Small intestine (tissue), 7 donors: ENCODE data around the gene C11orf91. TPM values are rescaled to one million over a fixed set of nuclear protein-coding genes. Genes with fewer than 3 reads are reported as not detected.
A peak's percentile ranks its signal among the peaks of the same experiment; 100 is the strongest.
"Not testable (repeated sequence)": the region's sequence is repeated elsewhere in the genome, so short reads cannot be mapped to it uniquely, and the experiment has no call there.

ENCODE experiments used
- DNase-seq, 2 donors: peaks; one replicate each; pipeline versions ENCODE4 v3.0.0 to v3.0.0-alpha.2; 2013
- FAIRE-seq: peaks from 2 replicates; lab custom pipeline; 2012; peaks lifted over from hg19 to GRCh38; lab: Jason Lieb, UNC
- H3K27ac ChIP-seq, 3 donors: one replicate each; pipeline ENCODE4 v1.5.1; 2013; ENCODE audit warnings: low read length in 2 of 3, mild to moderate bottlenecking in 2 of 3, control low read depth in 1 of 3, inconsistent platforms in 1 of 3, low read depth in 1 of 3, moderate library complexity in 1 of 3
- H3K27me3 ChIP-seq, 3 donors: one replicate each; pipeline ENCODE4 v1.6.1; 2013; ENCODE audit warnings: low read length in 3 of 3, inconsistent platforms in 1 of 3; ENCODE audit not compliant: control insufficient read depth in 3 of 3, insufficient read depth in 3 of 3
- H3K36me3 ChIP-seq, 3 donors: one replicate each; pipeline ENCODE4 v1.6.1; 2013; ENCODE audit warnings: low read length in 3 of 3, inconsistent platforms in 1 of 3, low read depth in 1 of 3, mild to moderate bottlenecking in 1 of 3, moderate library complexity in 1 of 3; ENCODE audit not compliant: control insufficient read depth in 3 of 3, insufficient read depth in 2 of 3
- H3K4me1 ChIP-seq, 3 donors: one replicate each; pipeline ENCODE4 v1.6.1; 2013; ENCODE audit warnings: low read length in 2 of 3, inconsistent platforms in 1 of 3, low read depth in 1 of 3, mild to moderate bottlenecking in 1 of 3, moderate library complexity in 1 of 3; ENCODE audit not compliant: control insufficient read depth in 3 of 3, insufficient read depth in 2 of 3
- H3K4me3 ChIP-seq, 3 donors: one replicate each; pipeline ENCODE4 v1.5.1; 2013; ENCODE audit warnings: low read length in 3 of 3, control low read depth in 1 of 3, inconsistent platforms in 1 of 3, low read depth in 1 of 3, mild to moderate bottlenecking in 1 of 3, moderate library complexity in 1 of 3
- H3K9me3 ChIP-seq, 2 donors: one replicate each; pipeline ENCODE4 v1.6.1; 2013; ENCODE audit warnings: low read depth in 1 of 2, low read length in 1 of 2; ENCODE audit not compliant: control insufficient read depth in 2 of 2, insufficient read depth in 1 of 2
- WGBS, 3 donors: extraction: QIAGEN DNeasy Blood & Tissue Kit; methylation state at CpG; one replicate each; pipeline ENCODE4 v1.1.7; 2013; 5-methylcytosine and 5-hydroxymethylcytosine counted together
- polyA plus RNA-seq, 4 donors: library from polyadenylated mRNA; stranded (reverse) in 3 of 4; unstranded in 1 of 4; fragments of 200-250 nt in 3 of 4; fragments of 120-200 nt in 1 of 4; gene quantifications; one replicate each; pipeline versions ENCODE4 v1.2.1 to v1.2.3, GENCODE V29; 2013
- donor health status: healthy with polysubstance abuse.
- donor health status: control.
- donor health status: control.
- donor health status: Bipolar disorder and iron deficiency.
- donor health status: healthy.

Gene C11orf91
- polyA plus RNA-seq, 4 donors = not detected

DNA sequence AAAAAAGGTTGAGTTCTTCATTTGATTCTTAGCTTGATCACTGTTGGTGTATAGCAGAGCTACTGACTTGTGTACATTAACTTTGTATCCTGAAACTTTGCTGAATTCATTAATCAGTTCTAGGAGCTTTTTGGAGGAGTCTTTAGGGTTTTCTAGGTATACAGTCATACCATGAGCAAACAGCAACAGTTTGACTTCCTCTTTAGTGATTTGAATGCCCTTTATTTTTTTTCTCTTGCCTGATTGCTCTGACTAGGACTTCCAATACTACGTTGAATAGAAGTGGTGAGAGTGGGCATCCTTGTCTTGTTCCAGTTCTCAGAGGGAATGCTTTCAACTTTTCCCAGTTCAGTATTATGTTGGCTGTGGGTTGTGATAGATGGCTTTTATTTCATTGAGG is 22.0 kb downstream of the C11orf91 start:
- not testable (repeated sequence) for H3K9me3 ChIP-seq, DNase-seq, H3K27ac ChIP-seq, H3K4me1 ChIP-seq, H3K27me3 ChIP-seq, FAIRE-seq, H3K4me3 ChIP-seq, H3K36me3 ChIP-seq
- WGBS, 3 donors = 67 to 76% (median 73%) methylated on average over 1 of the region's 1 CpG

DNA sequence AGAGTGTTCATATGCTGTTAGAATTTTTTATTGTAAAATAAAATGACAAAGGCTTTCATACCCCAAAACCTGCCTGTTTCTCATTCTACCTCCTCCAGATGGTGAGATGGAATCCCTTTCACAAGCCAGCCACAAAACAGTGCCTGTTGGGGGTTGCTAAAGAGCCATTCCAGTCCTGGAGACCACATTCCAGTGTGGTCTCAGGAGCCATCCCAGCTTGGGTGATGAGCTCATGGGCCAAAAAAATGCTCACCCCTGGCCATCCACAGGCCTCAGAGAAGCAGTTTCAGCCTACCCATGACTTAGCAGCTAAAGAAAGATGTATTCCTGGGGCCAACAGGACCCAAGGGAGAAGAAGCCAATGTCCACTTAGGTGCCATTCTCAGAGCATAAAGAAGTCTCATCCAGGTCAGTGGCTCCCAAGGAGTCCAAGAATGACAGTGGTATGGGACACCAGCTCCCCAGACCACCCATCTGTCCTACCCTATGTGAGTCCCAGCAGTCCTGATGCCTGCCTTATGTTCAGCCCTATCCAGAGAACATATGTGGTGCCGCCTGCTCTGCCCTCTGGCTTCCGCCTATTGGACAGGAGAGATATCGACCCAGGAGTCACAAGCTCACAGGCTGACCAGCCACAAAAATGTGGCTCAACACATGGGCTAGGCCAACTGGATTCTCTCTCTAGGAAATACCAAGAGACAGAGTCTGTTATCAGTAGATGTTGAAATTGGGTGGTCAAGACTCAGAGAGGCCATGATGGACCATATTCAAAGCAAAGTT is 26.4 kb downstream of the C11orf91 start:
- WGBS, 3 donors = 92 to 95% (median 95%) methylated on average over 3 of the region's 3 CpGs
- FAIRE-seq = no peak

DNA sequence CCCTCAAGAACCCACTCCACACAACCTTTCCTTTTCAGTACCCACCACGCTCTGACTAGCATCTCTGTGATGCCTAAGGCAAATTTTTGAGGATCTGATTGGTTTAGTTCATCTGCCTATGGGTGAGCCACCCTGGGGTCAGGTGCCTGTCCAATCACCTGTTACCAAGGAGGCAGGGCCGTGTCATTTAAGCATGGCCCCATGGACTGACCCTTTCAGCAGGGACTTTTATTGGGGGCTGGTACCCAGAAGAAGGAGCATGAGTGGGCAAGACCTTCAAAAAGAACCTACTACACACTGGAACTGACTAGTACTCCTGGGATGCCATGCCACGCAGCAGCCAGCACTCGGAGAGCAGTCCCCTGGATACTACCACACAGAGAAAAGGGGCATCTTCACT is 28.4 kb downstream of the C11orf91 start:
- Histone ChIP-seq H3K36me3 (no peaks in the 10 kb centered on the region), H3K27ac (no peak overlapping the region), H3K4me1 (no peaks in the 10 kb centered on the region), H3K27me3 (peaks cover 0 to 5% (median 0%) of the 10 kb centered on the region in 3 donors), H3K4me3 (no peak overlapping the region), H3K9me3 (no peaks in the 10 kb centered on the region)
- FAIRE-seq = no peak
- DNase-seq = no peak
- WGBS, 3 donors = 82 to 88% (median 83%) methylated on average over 4 of the region's 4 CpGs

More for the DNA sequence above, 26.4 kb downstream of the C11orf91 start:
- no peak overlapping the region for H3K4me3 ChIP-seq
- no peak for DNase-seq
- H3K9me3 ChIP-seq = no peaks in the 10 kb centered on the region
- no peaks in the 10 kb centered on the region for H3K4me1 ChIP-seq
- no peaks in the 10 kb centered on the region for H3K36me3 ChIP-seq
- H3K27me3 ChIP-seq = peaks cover 0 to 5% (median 0%) of the 10 kb centered on the region in 3 donors
- no peak overlapping the region for H3K27ac ChIP-seq

DNA sequence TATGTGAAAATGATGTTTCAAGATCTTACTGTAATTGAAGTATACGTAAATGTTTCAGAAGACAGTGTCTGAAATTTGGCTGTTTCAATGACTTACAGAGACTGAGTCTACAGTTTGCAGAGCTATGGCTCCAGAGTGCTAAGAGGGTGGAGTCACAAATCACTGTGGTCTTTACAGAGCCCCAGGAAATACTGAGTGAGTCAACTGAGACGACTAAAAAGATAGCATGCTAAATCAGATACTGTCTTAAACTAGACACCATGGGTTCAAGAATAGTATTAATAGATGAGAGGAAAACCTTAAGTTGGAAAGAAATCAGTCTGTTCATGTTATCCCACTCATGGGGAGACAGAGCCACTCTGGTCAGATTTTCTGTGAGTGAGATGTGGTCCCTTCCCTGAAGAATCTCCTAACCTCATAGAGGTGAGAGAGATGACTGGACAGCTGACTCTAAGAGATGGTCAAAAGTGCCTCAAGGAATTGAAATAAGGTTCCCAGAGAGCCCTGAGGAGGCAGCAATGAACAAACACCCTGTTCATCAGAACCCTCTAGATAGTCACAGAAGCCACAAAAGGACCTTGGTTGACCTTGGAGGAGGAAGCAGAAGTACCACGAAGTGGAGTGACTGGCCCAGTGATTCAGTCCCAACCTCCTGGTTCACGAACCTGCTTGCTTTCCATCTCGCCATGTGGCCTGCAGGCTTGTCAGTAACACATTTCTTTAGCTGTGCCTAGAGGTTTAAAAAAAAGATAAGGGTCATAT is 30.2 kb downstream of the C11orf91 start:
- no peaks in the 10 kb centered on the region for H3K27me3 ChIP-seq
- H3K4me3 ChIP-seq = no peak overlapping the region
- FAIRE-seq (no peak), DNase-seq (no peak)
- no peak overlapping the region for H3K27ac ChIP-seq
- H3K4me1 ChIP-seq = no peaks in the 10 kb centered on the region
- H3K9me3 ChIP-seq = no peaks in the 10 kb centered on the region
- WGBS, 3 donors = 74 to 77% (median 75%) methylated on average over 5 of the region's 5 CpGs
- H3K36me3 ChIP-seq = no peaks in the 10 kb centered on the region

DNA sequence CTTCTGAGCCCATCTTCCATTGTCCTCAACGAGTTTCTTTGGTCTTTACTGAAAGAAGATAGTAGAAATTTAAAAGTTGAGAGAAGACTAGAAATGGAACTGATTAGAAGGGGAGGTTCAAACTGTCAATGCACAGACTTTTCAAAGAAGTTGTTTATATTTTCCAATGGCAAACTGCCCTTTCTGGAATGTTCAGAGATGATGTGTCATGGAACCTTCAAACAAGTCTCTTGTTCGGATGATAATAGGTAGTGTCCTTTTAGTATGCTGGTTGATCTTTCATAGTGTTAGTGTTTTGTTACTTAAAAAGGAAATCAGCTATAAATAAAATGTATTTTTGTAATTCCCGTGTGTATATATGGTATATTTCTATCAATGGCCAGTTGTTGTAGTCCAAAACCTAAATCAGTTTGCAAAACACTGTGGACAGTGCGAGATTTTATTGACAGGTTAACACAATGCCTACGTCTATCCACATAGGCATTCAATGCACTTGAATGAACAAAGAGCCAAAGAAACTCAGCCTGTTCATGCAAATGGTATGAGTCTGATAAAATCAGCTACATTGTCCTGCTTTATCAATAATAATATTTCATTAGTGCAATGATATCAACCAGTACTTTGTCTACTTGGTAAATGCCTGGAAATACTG is 30.9 kb downstream of the C11orf91 start:
- FAIRE-seq = no peak

DNA sequence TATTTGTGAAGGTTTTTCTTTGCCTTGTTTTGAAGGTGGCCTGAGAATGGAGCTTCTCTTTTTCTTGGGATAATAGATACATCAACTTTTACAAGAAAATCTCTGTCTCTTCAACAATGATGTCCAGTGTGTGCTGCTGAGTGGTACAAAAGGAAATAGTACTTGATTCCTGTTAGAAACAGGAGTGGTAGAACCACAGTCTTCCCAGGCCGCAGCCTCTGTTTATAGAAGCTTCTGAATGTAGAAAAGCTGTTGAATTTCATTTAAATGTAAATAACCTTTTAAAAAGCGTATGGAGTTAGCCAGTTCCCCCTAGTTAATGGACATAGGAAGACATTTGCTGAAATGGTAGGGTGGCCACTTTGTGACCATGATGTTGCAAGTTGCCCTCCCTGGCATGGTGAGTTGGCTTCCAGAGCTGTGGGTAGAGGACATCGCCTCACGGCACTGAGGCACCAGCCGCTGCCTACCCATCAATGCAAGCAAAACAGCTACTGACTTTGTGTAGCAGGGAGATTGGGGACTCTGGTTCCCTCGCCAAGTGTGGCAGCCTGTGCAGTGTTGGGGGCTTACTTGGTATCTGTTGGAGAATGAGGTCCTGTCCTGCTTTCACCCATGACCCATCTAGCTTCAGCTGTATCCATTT is 31.6 kb downstream of the C11orf91 start:
- Histone ChIP-seq H3K27me3 (no peaks in the 10 kb centered on the region), H3K27ac (no peak overlapping the region), H3K4me1 (no peaks in the 10 kb centered on the region), H3K4me3 (no peak overlapping the region), H3K9me3 (no peaks in the 10 kb centered on the region), H3K36me3 (no peaks in the 10 kb centered on the region)
- 93 to 97% (median 94%) methylated on average over 6 of the region's 6 CpGs for WGBS, 3 donors
- FAIRE-seq (no peak), DNase-seq (no peak)

More for the DNA sequence above, 30.9 kb downstream of the C11orf91 start:
- H3K27ac ChIP-seq = no peak overlapping the region
- no peaks in the 10 kb centered on the region for H3K27me3 ChIP-seq
- no peaks in the 10 kb centered on the region for H3K4me1 ChIP-seq
- 80 to 85% (median 83%) methylated on average over 5 of the region's 5 CpGs for WGBS, 3 donors
- DNase-seq = no peak
- H3K36me3 ChIP-seq = no peaks in the 10 kb centered on the region
- H3K9me3 ChIP-seq = no peaks in the 10 kb centered on the region
- no peak overlapping the region for H3K4me3 ChIP-seq

DNA sequence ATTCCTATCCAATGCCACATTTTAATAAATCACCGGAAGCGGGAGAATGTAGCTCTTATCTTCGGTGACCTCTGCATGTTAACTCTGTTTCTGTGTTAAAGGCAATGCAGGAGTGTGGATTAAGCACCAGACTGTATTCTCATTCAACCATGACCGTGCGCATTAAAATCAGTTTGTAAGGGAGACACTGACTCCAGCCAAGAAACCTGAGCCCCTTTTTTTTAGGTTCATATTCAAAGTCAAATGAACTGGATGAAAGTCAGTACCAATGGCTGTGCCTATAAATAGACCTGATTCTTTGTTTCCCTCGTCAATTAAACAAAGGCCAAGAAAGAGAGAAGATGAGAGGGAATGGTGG is 32.2 kb downstream of the C11orf91 start:
- no peak for DNase-seq
- WGBS, 3 donors = 75 to 91% (median 90%) methylated on average over 6 of the region's 6 CpGs
- Histone ChIP-seq H3K9me3 (no peaks in the 10 kb centered on the region), H3K4me1 (no peaks in the 10 kb centered on the region), H3K27me3 (no peaks in the 10 kb centered on the region), H3K4me3 (no peak overlapping the region), H3K27ac (no peak overlapping the region), H3K36me3 (no peaks in the 10 kb centered on the region)
- no peak for FAIRE-seq

DNA sequence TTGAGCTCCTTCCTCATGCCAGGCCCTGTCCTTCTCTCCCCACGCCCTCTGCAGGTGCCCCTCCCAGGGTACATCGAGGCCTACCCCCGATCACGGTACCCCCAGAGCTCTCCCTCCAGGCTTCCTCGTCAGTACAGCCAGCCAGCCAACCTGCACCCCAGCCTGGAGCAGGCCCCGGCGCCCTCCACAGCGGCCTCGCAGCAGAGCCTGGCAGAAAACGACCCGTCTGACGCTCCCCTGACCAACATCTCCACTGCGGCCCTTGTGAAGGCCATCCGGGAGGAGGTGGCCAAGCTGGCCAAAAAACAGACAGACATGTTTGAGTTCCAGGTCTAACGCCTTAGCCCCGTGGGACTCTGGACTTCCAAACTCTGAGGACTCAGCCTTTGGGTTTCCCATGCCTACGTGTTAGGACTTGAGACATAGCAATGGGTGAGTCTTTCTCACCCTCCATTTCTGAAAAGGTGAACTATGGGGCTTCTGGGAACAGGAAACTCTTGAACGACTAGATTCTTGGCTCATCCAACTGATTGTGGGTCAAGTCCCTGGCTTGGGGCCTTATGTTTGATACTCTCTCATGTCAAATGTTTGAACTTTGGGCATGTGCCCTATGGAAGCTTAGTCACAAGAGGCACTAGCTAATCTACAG is 32.7 kb downstream of the C11orf91 start:
- WGBS, 3 donors = 88 to 92% (median 89%) methylated on average over 18 of the region's 18 CpGs
- H3K36me3 ChIP-seq = no peaks in the 10 kb centered on the region
- FAIRE-seq = no peak
- H3K27me3 ChIP-seq = no peaks in the 10 kb centered on the region
- DNase-seq = peak in 1 of 2 donors; percentile 10
- no peaks in the 10 kb centered on the region for H3K9me3 ChIP-seq
- H3K27ac ChIP-seq = no peak overlapping the region
- no peak overlapping the region for H3K4me3 ChIP-seq
- H3K4me1 ChIP-seq = no peaks in the 10 kb centered on the region
